HL-60/S4 (cell line): ENCODE measurements around the gene UBE2I.

Experiments
- in situ Hi-C: fragments of 300-500 bp; cut with MboI; formaldehyde crosslinking; loops from 2 replicates; pipeline ENCODE4 v1.14.3; 2022; ENCODE audit warnings: low sequenced_read_pairs

Gene UBE2I

DNA sequence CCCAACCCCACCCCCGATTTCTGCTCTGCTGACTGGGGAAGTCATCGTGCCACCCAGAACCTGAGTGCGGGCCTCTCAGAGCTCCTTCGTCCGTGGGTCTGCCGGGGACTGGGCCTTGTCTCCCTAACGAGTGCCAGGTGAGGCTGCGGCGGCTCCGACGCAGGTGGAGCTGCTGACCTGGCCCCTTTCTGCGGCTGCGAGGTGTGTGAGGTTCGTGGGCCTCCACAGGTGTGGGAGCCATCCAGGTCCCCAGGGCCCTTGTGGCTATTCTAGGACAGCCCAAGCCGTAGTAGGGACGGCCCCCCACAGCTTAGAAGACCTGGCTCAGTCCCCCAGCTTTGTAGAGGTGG is 3.0 kb downstream of the UBE2I start:
- in situ Hi-C loops, result no loop called here

- in situ Hi-C loops, result no loop called here
Observed at GRCh38 chr16:1312903-1313302, 3.5 kb downstream of the UBE2I start.

- in situ Hi-C loops, result no loop called here
Observed at GRCh38 chr16:1313721-1314369, 4.4 kb downstream of the UBE2I start.

GRCh38 chr16:1314399-1315068 is 5.1 kb downstream of the UBE2I start:
- in situ Hi-C loops, result no loop called here

DNA sequence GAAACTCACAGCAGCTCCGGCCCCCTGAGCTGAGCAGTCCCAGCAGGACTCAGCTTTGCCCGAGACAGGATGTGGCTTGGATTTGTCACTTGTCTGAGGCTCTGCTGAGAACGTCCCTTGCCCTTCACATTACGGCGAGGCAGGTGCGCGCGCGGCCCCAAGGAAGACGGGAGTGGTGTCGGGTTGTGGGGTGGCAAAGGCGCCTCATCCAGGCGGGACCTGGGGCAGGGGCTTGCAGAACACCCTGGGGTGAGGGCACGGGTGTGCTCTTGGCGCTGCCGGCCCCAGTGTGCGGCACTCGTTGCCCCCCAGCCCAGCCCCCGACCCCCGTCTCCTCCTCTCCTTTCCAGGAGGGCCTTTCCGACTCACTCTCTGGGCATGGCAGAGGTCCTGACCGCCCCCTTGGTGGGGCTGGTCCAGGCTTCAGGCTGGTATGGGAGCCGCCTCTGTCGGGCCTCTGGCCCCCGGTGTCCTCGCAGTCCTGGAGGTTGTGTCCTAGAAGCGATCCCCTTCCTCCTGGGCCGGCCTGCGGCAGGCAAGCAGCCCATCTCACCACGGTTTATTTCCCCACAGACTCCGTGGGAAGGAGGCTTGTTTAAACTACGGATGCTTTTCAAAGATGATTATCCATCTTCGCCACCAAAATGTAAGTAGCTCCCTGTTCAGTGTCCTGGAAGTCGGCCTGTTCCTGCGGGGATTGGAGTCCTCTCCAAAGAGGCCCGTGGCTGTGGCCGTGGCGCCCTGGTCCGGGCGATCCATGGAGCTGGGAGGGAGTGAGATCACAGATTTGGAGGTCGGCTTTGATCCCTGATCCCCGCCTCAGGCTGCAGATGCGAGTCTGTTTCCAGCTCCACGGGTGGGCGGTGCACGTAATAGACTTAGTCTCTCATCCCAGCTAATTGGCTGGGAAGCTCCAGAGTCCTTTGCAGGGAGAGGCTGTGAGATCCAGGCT is 5.9 kb downstream of the UBE2I start:
- in situ Hi-C loops, result no loop called here

- in situ Hi-C loops, result no loop called here
Observed at GRCh38 chr16:1316033-1316405, 6.6 kb downstream of the UBE2I start.

- in situ Hi-C loops, result no loop called here
Observed at GRCh38 chr16:1317479-1318267, 8.2 kb downstream of the UBE2I start.

DNA sequence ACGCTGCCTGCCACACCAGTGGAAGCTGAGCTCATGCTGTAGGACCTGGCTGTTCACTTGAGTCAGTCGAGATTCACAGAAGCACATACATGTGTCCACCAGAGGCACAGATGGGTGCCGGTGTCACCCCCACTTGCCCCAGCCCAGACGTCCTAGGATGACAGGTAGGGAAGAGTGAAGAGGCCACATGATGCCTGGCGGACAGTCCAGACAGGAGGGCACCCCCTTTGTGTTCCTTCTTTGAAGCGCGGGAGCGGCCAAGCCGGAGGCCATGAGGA is 8.8 kb downstream of the UBE2I start:
- in situ Hi-C loops, result no loop called here

GRCh38 chr16:1319041-1319440 is 9.6 kb downstream of the UBE2I start:
- in situ Hi-C loops, result no loop called here

DNA sequence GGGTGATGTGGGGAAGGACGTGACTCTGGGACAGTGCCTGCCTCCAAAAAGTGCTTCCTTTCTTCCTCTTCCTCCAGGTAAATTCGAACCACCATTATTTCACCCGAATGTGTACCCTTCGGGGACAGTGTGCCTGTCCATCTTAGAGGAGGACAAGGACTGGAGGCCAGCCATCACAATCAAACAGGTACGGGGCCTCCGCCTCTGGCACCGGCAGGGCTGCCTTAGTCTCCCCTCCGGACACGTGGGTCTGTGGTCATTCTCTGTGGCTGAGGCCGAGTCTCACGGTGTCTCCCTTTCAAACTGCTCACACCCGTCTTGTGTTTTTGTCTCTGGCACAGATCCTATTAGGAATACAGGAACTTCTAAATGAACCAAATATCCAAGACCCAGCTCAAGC is 10.7 kb downstream of the UBE2I start:
- in situ Hi-C loops, result no loop called here

GRCh38 chr16:1320658-1321240 is 11.3 kb downstream of the UBE2I start:
- in situ Hi-C loops, result no loop called here

DNA sequence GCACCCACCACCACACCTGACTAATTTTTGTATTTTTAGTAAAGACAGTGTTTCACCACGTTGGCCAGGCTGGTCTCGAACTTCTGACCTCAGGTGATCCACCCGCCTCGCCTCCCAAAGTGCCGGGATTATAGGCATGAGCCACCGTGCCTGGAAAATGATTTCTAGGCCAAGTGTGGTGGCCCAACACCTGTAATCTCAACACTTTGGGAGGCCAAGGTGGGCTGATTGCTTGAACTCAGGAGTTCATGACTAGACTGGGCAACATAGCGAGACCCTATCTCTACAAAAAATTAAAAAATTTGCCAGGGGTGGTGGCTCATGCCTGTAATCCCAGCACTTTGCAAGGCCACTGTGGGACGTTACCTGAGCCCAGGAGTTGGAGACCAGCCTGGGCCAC is 13.0 kb downstream of the UBE2I start:
- in situ Hi-C loops, result no loop called here

DNA sequence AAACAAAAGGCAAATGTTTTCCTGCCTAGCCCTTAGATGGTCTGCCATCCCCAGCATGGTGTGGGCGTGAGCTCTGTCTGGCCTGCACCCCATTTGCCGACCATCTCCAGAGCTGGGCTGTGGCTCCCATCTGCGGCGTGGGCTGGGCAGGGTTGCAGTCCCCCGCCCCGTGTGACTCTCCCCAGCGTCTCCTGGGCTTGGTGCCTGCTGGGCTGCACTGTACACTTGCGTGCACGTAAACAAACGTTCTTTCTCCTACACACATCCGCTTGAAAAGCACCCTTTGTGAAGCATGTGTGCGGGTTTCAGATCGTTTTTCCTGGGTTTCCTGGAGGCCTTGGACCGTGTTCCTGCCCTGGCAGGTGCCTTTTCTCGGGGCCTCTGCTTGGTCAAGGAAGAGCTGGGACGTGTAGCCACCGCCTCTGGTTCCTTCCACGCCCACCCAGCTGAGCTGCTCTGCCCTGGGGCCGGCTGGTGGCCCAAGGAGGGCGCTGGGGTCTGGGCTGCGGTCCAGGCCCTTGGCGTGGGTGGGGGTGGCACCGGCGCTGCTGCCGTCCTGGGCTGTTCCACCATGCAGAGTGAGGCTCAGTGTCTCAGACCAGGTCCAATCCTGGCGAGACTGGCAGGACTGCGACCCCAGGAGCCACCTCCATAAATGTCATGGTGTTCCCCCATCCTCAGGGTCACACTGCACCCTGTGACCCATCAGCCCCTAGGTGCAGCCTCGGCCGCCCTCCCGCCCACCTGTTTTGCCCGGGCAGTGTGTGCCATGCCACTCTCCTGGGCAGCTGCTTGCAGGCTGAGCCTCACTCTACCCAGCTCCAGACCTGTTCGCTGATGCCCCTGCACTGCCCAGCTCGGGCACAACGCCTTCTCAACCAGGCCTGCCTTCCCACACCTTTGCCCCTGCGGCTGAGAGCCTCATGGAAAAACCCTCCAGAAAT is 14.1 kb downstream of the UBE2I start:
- in situ Hi-C loops, result no loop called here

GRCh38 chr16:1324286-1324826 is 14.9 kb downstream of the UBE2I start:
- in situ Hi-C loops, result no loop called here

DNA sequence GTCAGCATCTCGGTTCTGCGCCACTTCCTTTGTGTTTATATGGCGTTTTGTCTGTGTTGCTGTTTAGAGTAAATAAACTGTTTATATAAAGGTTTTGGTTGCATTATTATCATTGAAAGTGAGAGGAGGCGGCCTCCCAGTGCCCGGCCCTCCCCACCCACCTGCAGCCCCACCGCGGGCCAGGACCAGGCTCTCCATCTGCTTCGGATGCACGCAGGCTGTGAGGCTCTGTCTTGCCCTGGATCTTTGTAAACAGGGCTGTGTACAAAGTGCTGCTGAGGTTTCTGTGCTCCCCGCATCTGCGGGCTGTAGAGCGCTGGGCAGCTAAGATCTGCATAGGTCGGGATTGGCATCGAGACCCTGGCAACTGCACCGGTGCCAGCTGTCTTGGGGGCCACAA is 15.8 kb downstream of the UBE2I start:
- in situ Hi-C loops, result no loop called here

DNA sequence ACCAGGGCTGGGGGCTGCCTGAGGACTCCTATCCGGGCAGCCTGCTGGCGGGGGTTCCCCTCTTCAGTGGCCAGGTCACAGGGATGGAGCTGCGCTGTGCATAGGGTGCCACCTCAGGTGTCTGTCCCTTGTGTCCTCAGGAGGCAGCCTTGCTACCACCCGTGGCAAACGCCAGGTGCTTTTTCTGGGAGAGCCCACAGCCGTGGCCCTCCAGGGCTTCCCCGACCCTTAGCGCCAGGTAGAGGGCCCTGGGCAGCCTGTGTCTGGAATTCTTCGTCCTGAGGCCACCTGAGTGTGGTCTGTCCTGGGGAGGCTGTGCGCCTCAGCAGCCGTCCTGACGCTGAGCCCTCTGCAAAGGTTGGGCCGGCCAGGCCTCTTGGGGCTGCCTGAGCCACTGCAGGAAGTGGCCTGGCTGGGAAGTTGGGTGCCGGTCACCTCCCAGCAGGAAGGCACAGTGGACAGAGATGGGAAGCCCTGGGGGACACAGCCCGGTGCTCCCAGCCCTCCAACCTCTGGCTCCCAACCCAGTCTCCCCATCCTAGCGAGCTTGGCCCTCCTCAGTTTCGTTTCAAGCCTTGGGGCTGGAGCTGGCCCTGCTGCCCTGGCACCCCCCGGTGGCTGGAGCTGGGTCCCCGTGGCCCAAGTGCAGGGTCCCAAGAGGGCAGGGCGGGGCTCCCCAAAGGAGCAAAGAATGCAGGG is 16.4 kb downstream of the UBE2I start:
- in situ Hi-C loops, result no loop called here

DNA sequence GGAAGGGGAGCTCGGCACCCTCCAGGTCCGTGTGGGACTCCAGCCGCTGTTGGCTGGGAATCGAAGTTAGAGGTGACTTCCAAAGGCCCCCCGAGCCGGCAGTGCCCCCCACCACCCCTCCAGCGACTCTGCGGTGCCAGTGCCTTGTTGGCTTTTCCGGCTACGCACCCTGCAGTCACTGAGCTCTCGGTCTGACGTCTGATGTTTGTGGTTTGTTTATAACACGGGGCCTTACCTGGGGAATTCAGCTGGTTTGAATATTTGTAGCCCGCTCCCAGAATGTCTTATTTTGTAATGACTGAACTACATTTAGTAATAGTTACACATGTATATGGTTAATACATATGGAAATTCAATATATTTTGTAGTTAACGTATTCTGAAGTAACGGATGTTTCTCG is 17.0 kb downstream of the UBE2I start:
- in situ Hi-C loops, result no loop called here

DNA sequence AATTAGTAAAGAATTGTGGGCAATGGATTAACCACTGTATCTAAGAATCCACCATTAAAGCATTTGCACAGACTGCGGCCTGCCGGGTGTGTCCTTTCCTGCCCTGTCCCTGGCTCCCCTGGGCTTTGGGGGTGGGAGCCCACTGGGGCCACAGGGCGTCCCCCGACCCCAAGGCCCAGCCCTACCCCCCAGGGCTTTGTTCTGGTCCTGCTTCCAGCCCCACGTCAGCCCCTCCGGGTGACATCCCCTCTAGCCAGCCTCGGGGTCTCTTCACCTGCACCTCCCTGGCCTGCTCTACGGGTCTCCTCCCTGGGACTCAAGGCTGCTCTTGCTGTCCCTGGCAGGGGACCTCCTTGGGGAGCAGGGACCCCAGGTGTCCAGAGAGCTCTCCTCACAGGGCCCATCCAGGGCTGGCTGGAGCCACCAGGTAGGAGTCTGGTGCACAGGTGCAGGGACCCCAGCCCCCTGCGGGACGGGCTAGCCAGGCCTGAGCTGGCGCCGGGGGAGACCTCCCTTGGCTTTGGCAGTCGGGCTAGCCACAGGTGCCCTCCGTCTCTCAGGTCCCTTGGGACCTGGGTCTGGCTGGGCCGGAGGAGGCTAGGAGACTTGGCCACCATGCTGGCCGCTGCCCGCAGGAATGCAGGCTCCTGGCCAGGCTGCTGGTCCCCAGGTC is 17.6 kb downstream of the UBE2I start:
- in situ Hi-C loops, result no loop called here

GRCh38 chr16:1327619-1327947 is 18.1 kb downstream of the UBE2I start:
- in situ Hi-C loops, result no loop called here
